Activated naive CD4-positive, alpha-beta T cell treated with anti-CD3 and anti-CD28 coated beads, Interleukin-2, amount 50 U/mL, for 72 hours (primary cell): ENCODE data around the gene TWSG1. TPM values are rescaled to one million over a fixed set of nuclear protein-coding genes. Genes with fewer than 3 reads are reported as not detected.

Experiments
- ATAC-seq, 2 donors: fragments of 150-1000 bp; cut with Tn5 transposase; 2 replicates each; pipeline ENCODE4 v1.10.0; 2021; ENCODE audit warnings: mild to moderate bottlenecking in 2 of 2, moderate library complexity in 2 of 2
- DNase-seq, 2 donors: peaks; one replicate each; pipeline ENCODE4 v3.0.0; 2021 to 2022; ENCODE audit warnings: low spot score in 2 of 2
- H3K27ac Mint-ChIP-seq, 2 donors: one replicate each; pipeline ENCODE4 v1.8.0; 2022; ENCODE audit warnings: mild to moderate bottlenecking in 2 of 2, mixed read lengths in 2 of 2
- H3K36me3 Mint-ChIP-seq, 2 donors: one replicate each; pipeline ENCODE4 v1.8.0; 2022; ENCODE audit warnings: mixed read lengths in 2 of 2
- H3K9me3 Mint-ChIP-seq, 2 donors: one replicate each; pipeline ENCODE4 v1.8.0; 2022; ENCODE audit warnings: mixed read lengths in 2 of 2
- total RNA-seq, 2 donors: library from RNA; stranded (reverse); gene quantifications; one replicate each; pipeline ENCODE4 v1.2.3, GENCODE V29; 2022

TWSG1 gene
- total RNA-seq, 2 donors from 2014 or later = 3.1 to 7.8 TPM

DNA sequence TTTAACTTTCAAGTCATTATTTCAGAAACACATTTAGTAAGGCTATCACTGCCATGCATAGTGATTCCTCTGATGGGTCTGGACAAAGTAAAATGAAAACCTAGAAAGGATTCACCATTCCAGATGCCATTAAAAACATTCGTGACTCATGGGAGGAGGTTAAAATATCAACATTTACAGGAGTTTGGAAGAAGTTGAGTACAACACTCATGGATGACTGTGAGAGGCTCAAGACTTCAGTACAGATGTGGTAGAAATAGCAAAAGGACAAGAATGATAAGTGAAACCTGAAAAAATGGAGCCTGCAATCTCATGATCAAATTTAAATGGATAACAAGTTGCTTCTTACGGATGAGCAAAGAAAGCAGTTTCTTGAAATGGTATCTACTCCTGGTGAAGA, 5.8 kb upstream of the TWSG1 start:
- Mint-ChIP-seq H3K27ac (no peak overlapping the region), H3K9me3 (peaks cover 0 to 4% of the 10 kb centered on the region in 2 donors), H3K36me3 (no peaks in the 10 kb centered on the region)
- no peak for DNase-seq
- ATAC-seq = no peak

DNA sequence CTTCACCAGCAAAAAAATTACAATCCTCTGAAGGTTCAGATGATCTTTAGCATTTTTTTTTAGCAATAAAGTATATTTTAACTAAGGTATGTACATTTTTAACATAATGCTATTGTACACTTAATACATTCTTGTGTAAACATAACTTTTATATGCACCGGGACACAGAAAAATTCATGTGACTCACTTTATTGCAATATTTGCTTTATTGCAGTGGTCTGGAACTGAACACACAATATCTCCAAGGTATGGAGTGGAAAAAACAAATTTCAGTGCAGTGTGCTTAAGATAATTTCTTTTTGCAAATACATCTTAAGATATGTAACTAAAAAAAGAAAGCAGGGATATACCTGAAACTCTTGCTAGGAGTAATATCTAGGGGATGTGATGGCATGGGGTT, 5.1 kb upstream of the TWSG1 start:
- DNase-seq = no peak
- Mint-ChIP-seq H3K27ac (no peak overlapping the region), H3K9me3 (peaks cover 0 to 4% of the 10 kb centered on the region in 2 donors), H3K36me3 (no peaks in the 10 kb centered on the region)
- ATAC-seq = no peak

DNA sequence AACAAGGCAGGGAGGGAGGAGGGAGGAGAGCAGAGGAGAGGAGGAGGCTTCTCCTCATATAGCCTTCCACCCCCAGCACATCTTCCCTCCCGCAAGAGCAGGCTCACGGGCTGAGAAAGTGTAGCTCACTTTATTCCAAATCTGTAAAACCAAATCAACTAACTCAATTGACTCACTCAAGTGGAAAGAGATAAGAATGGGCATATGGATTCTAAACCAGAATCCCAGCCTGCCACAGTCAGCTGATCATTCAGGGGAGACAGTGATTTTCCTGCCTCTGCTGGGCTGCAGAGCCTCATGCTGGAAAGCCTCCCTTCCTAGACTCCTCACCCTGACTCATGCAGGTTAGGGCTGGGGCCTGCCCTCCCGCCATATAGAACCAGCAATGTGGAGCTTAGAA, 4.2 kb upstream of the TWSG1 start:
- no peak for DNase-seq
- Mint-ChIP-seq H3K27ac (no peak overlapping the region), H3K9me3 (peaks cover 0 to 4% of the 10 kb centered on the region in 2 donors), H3K36me3 (no peaks in the 10 kb centered on the region)
- ATAC-seq = no peak

DNA sequence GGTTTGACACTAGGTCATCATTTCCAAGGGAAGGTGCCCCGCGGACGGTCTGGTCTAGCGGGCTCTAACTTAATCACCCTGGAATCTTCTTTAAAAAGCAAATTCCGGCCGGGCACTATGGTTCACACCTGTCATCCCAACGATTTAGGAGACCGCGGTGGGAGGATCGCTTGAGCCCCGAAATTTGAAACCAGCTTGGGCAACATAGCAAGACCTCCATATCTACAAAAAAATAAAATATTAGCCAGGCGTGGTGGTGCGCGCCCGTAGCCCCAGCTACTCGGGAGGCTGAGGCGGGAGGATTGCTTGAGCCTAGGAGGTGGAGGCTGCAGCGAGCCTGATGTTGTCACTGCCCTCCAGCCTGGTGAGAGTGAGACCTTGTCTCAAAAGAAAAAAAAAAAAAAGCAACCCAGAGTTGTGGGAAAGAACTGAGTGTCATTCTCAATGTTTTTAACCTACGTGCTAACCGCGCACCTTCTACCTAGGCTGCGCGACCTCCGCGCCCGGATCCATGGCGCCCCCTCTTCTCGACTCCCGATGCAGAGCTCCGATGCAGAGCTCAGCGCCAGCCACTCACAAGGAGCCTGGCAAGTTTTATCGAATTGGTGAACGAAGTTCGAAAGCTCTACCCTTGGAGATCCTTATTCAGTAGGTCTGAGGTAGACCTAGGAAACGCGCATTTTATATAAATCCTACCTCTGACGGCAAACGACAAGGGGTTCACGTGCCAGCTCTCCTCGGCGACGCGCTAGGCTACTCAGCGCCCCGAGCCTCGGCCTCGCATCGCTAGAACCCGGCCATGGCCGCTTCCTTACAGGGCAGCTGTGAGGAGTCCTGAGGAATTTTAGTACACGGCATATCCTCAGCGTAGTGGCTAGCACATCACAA, 888 bp upstream of the TWSG1 start:
- Mint-ChIP-seq H3K27ac (peak overlapping the region; percentile 72), H3K9me3 (peaks cover 0 to 2% of the 10 kb centered on the region in 2 donors), H3K36me3 (peaks cover 0 to 10% of the 10 kb centered on the region in 2 donors)
- ATAC-seq (peak; percentile 54 to 63), DNase-seq (peak in 1 of 2 donors; percentile 33)

DNA sequence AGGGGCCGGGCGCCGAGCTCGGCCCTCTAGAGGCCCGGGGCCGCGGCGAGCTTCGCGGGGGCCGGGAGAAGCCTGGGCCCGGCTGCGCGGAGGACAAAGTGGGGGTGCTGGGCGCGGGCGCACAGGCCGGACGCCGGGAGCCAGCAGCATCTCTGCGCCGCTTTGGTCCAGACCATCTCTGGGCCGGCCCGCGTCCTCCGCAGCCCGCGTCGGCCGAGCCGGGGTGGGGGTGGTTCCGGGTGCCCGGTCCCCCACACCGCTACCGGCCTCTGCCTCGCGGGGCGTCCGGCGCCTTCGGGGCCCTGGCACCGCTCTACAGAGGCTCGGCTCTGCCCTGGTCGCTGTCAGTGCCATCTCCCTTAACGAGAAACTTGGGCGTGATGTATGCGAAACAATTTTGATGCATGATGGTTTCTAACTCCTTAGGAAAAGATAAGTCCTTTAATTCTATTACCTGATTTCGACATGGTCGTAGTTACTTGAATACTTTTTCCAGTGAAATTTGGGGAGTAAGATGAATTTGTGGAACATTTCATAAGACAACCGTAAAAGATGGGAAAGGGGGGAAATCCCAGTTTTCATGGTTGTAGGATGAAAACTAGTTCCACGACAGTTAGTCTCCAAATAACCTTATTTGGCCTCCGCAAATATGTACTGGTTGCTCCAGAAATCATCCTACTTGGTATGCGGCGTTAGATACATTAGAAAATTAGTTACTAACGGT, 562 bp downstream of the TWSG1 start:
- Mint-ChIP-seq H3K27ac (peak overlapping the region in 1 of 2 donors; percentile 82), H3K36me3 (peaks cover 0 to 14% of the 10 kb centered on the region in 2 donors), H3K9me3 (no peaks in the 10 kb centered on the region)
- DNase-seq (peak in 1 of 2 donors; percentile 52), ATAC-seq (peak; percentile 35 to 54)

DNA sequence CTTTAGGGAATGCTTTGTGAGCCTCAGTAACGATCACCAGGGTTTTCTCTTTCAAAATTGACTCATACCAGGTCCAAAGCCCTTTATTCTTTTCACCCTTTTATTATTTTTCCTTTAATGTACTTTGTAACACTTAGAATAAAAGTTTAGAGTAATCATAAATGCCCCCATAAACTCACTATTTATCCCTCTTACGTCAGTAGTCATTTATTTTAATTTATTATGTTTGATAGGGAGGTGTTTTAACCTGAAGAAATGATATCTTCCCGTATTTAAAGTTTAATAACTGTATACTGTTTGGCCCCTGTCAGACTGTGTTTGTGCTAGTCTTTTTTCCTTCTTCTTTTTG, 1.1 kb downstream of the TWSG1 start:
- no peak overlapping the region for H3K27ac Mint-ChIP-seq
- H3K36me3 Mint-ChIP-seq = peaks cover 0 to 14% of the 10 kb centered on the region in 2 donors
- no peaks in the 10 kb centered on the region for H3K9me3 Mint-ChIP-seq
- DNase-seq = no peak
- ATAC-seq = no peak

DNA sequence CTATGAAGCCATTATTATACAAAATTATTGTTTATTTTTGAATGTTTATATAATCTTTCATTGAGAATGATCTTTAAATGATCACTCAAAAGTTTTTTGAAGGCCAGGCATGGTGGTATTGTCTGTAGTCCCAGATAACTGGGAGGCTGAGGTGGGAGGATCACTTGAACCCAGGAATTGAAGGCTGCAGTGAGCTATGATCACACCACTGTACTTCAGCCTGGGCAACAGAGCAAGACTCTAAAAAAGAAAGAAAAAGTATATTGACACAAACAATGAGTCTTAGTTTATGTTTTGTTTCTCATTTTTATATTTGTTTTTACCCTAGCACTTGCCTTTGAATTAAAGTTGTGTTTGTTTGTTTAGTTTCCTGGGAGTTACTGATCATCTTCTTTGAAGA, 2.3 kb downstream of the TWSG1 start:
- no peaks in the 10 kb centered on the region for H3K9me3 Mint-ChIP-seq
- H3K27ac Mint-ChIP-seq = no peak overlapping the region
- H3K36me3 Mint-ChIP-seq = peaks cover 0 to 14% of the 10 kb centered on the region in 2 donors
- no peak for DNase-seq
- no peak for ATAC-seq

DNA sequence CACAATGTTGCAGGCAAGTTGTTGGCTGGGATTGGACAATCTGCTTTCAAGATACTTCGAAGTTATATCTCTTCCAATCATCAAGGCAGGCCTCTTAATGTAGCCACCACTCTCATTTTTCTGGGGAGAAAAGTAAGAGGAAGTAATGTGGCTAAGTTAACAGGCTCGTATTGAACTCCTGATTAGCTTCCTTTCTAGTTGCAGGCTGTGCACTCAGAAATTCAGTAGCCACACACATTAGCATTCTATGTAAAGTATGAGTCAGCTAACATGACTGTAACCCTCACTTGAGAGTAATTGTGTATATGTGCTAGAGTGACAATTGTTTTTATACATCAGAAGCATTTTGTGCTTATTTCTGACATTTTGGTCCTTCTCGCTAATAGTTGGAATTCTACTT, 3.3 kb downstream of the TWSG1 start:
- no peak overlapping the region for H3K27ac Mint-ChIP-seq
- no peaks in the 10 kb centered on the region for H3K9me3 Mint-ChIP-seq
- peaks cover 0 to 14% of the 10 kb centered on the region in 2 donors for H3K36me3 Mint-ChIP-seq
- DNase-seq = no peak
- no peak for ATAC-seq

DNA sequence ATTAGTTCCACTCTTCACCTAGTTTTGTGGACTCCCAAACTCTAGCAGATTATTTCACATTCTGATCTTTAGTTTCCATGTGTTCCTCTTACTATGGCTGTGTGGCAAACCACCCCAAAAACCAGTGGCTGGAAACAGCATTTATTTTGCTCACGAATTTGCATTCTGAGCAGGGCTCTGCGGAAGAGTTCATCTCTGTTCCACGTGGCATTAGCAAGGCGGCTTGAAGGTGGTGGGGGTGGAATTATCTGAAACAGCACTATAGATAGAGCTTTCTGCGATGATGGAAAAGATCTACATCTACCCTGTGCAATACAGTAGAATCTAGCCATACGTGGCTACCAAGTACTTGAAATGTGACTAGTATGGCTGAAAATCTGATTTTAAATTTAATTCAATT, 5.9 kb downstream of the TWSG1 start:
- Mint-ChIP-seq H3K27ac (no peak overlapping the region), H3K36me3 (peaks cover 4 to 14% of the 10 kb centered on the region in 2 donors), H3K9me3 (peaks cover 0 to 3% of the 10 kb centered on the region in 2 donors)
- ATAC-seq (no peak), DNase-seq (no peak)

DNA sequence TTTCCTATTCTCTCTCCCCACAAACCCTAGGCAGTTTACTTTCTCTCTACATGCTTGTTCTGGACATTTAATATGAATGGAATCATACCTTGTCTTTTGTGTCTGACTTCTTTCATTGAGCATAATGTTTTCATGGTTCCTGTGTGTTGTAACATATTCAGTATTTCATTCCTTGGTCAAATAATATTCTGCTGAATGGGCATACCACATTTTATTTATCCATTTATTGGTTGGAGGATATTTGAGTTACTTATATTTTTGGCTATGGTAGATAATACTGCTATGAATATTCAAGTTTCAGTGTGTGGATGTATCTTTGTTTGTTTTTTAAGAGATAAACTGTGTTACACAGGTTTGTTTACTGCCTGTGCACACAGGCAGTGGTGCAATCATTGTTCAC, 9.0 kb downstream of the TWSG1 start:
- DNase-seq = no peak
- no peak for ATAC-seq
- Mint-ChIP-seq H3K36me3 (peaks cover 4 to 5% of the 10 kb centered on the region in 2 donors), H3K27ac (no peak overlapping the region), H3K9me3 (peaks cover 0 to 3% of the 10 kb centered on the region in 2 donors)

DNA sequence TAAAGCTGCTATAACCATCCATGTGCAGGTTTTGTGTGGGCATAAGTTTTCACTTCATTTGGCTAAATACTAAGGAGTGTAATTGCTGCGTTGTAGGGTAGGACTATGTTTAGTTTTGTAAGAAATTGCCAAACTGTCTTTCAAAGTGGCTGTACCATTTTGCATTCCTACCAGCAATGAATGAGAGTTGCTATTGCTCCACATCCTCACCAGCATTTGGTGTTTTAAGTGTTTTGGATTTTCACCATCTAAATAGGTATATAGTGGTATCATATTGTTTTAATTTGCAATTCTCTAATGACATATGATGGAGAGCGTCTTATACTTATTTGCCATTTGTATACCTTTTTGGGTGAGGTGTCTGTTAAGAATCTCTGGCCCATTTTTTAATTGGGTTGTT, 12.2 kb downstream of the TWSG1 start:
- Mint-ChIP-seq H3K27ac (no peak overlapping the region), H3K36me3 (peaks cover 0 to 4% of the 10 kb centered on the region in 2 donors), H3K9me3 (peaks cover 0 to 3% of the 10 kb centered on the region in 2 donors)
- ATAC-seq (no peak), DNase-seq (no peak)

DNA sequence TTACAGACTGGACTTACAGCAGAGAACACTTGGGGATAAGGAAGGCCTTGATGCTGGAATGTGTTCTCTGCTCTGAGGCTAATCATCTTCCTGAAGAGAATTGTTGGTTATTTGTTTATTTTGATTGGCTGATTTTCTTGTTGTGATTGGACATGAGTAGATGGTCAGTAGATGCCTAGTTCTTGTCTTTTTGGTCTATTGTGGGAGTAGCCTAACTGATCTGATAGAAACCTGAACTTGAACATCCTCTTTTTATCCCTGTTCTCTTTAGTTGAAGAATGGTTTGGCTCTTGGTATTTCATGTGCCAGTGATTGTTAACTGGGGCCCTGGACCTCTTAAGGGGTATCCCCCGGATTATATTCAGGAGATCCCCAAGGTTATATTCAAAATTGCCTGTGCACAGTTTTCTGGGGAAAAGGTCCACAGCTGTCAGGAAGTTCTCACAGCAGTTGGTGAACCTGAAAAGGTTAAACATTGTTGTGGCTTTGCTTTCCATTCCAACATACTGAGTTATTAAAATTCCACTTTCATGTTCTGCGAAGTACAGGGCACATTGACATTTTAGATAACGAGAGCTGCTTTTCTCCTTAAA, 13.6 kb downstream of the TWSG1 start:
- Mint-ChIP-seq H3K9me3 (peaks cover 0 to 3% of the 10 kb centered on the region in 2 donors), H3K27ac (peak overlapping the region in 1 of 2 donors; percentile 6), H3K36me3 (peaks cover 0 to 4% of the 10 kb centered on the region in 2 donors)
- DNase-seq (no peak), ATAC-seq (peak in 1 of 2 donors; percentile 28)

DNA sequence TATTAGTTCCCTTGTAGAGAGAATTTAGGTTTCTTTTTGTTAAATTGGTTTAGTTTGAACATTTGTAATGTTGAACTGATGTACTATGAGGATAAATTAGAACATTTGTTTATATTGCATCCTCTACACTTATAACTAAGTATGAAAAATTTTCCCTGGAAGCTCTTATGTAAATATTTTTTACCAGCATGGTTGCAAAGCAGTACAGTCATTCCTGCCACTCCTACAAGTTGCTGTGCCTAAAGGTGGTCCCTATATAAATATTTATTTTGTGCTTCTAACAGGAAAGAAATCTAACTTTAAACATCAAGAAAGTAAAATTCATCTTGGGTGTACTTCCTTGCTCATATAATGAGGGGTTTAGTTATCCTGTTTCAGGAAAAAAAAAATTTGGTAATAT, 14.2 kb downstream of the TWSG1 start:
- Mint-ChIP-seq H3K36me3 (peaks cover 0 to under 1% of the 10 kb centered on the region in 2 donors), H3K27ac (no peak overlapping the region), H3K9me3 (no peaks in the 10 kb centered on the region)
- ATAC-seq (no peak), DNase-seq (no peak)

DNA sequence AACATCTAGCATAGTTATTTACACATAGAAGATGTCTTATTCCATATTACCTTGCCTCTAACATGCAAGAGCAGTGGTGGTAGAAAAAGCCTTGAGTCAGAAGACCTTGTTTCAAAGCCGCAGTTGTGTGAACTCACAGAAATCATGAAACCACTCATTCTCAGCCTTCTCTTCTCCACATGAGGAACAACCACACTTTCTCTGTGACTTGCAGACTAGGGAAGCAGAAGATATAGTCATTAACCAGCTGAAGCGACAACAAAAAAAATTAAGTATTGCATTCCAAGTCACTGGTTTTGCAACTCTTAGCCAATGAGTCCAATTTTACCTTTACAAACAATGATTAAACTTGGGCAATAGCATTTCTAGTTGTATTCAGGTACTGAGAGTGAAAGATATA, 19.0 kb downstream of the TWSG1 start:
- ATAC-seq = peak in 1 of 2 donors; percentile 69

DNA sequence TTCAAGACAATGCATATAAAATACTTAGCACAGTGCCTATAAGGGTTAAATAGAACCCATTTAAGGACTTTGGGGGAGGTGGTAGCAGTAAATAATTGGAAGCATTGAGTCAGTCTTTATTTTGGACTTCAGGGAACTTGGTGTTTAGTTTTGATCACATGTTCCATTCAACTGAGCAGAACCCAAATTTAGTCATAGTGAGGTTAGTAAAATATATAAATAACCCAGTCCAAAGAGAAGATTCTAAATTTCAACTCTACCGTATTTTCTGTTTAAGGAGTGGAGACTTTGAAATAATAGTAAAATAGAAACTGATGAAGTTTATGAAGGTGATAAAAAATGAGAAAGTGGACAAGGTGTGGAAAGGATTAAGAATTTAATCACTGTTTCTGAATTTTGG, 19.7 kb downstream of the TWSG1 start:
- Mint-ChIP-seq H3K36me3 (no peaks in the 10 kb centered on the region), H3K9me3 (no peaks in the 10 kb centered on the region), H3K27ac (no peak overlapping the region)
- peak in 1 of 2 donors; percentile 59 for ATAC-seq
- DNase-seq = no peak

More for the DNA sequence above, 19.0 kb downstream of the TWSG1 start:
- Mint-ChIP-seq H3K27ac (no peak overlapping the region), H3K36me3 (no peaks in the 10 kb centered on the region), H3K9me3 (no peaks in the 10 kb centered on the region)
- no peak for DNase-seq

DNA sequence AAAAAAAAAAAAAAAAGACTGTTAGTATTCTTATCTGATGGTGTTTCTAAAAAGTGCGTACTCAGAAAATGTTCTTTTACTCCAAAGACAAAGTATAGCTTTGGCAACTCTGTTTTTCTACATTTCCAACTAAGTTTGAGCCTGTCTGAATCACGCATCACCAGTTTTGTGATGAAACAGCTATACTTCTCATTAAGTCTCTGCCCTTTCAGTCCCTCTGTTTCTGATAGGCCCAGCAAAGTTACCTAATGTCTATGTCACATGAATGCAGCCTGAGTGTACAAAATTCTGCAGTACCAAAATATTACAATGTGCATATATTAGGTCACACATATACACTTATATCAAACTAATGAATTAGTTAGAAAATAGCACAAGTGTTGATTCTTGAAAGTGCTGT, 22.4 kb downstream of the TWSG1 start:
- Mint-ChIP-seq H3K36me3 (no peaks in the 10 kb centered on the region), H3K9me3 (no peaks in the 10 kb centered on the region), H3K27ac (no peak overlapping the region)
- DNase-seq (no peak), ATAC-seq (no peak)

DNA sequence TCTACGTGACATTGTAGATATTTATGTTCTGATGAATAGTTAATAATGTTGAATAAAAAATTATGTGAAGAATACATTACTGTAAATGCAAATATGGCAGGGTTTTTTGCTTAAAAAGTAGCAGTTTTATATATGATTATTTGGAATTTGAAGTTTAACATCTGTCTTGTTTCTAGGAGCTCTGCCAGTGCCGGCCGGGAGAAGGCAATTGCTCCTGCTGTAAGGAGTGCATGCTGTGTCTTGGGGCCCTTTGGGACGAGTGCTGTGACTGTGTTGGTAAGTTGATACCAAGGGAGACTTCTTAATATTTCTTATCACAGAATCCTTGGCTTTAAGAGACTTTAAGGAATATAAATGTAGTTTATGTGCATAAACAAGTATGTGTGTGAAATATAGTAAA, 25.2 kb downstream of the TWSG1 start:
- DNase-seq (no peak), ATAC-seq (no peak)
- Mint-ChIP-seq H3K9me3 (no peaks in the 10 kb centered on the region), H3K27ac (no peak overlapping the region), H3K36me3 (no peaks in the 10 kb centered on the region)
